Bronchial epithelial cell (primary cell): Measurements from ENCODE around the gene KRR1. TPM values are rescaled to one million over a fixed set of nuclear protein-coding genes. Genes with fewer than 3 reads are reported as not detected.

ENCODE experiments used
- total RNA-seq: library from RNA; depleted of rRNA; stranded (reverse); fragments of >200 nt; gene quantifications from 2 replicates; pipeline ENCODE4 v1.2.1, GENCODE V29; 2014

The KRR1 gene
- total RNA-seq, 1 donor from 2014 or later, result 30.8 TPM

Other genes with a start within 250 kb of the KRR1 start
- 1.1 and 7.0 TPM in 2 replicates for gene CAPS2, start 181.3 kb downstream of the KRR1 start, total RNA-seq
- gene GLIPR1L1, start 176.9 kb downstream of the KRR1 start, total RNA-seq, result not detected in 2 replicates
- gene GLIPR1L2, start 120.5 kb downstream of the KRR1 start, total RNA-seq, result 0.26 and 0.64 TPM in 2 replicates
- 5.8 and 15.0 TPM in 2 replicates for gene GLIPR1, start 30.9 kb downstream of the KRR1 start, total RNA-seq